ENCODE data around the gene BMP8A. TPM values are rescaled to one million over a fixed set of nuclear protein-coding genes. Genes with fewer than 3 reads are reported as not detected.

BMP8A gene, protein sequence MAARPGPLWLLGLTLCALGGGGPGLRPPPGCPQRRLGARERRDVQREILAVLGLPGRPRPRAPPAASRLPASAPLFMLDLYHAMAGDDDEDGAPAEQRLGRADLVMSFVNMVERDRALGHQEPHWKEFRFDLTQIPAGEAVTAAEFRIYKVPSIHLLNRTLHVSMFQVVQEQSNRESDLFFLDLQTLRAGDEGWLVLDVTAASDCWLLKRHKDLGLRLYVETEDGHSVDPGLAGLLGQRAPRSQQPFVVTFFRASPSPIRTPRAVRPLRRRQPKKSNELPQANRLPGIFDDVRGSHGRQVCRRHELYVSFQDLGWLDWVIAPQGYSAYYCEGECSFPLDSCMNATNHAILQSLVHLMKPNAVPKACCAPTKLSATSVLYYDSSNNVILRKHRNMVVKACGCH
- 0.18 to 0.22 TPM in 2 of 5 replicates, not detected in the others for total RNA-seq (2022; extraction: Qiagen RNA extraction)

DNA sequence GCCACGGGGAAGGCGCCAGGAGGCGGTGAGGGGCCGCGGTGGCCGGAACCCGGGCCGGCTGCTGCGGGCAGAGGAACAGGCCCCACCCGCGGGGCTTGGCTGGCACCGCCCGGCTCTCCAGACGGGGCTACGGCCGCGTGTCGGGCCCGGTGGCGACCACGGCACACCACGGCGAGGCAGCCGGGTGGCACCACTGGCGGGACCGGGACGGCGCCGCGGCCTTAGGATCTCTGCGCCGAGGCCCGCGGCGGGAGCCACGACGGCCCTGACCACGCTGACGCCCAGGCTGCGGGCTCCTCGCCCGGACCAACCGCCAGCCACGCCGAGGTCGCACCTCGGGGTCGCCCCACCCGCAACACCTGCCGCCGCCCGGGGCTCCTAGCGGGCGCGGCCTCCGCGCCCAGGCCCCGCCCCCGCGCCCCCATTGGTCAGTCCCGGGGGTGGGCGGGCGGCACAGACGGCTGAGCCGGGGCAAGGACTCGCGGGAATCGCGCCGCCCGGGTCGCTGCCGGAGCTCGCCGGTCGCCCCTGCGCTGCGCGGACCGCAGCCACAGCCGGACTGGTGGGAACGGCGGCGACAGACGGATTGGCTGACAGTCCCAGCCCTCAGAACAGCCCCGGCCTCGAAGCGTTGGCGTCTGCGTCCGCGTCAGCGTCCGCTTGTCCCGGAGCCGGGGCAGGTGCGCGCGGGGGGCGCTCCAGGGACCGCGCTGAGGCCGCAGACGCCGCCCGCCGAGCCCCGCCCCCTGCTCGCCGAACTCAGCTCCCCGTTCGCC, at the start of gene BMP8A:
Gene BMP8A (plus strand): TSS at position 491 of the 776 bp plus-strand sequence. CDS start 356 bp downstream, outside the sequence.

Other genes with a start within 250 kb of the BMP8A start
- 122 to 154 TPM (median 126 TPM) in 5 replicates for gene PABPC4, start 85.2 kb downstream of the BMP8A start, total RNA-seq (2022; extraction: Qiagen RNA extraction)
- 2.9 to 3.3 TPM (median 3.1 TPM) in 5 replicates for gene HEYL, start 148.0 kb downstream of the BMP8A start, total RNA-seq (2022; extraction: Qiagen RNA extraction)
- not detected in 5 replicates for gene NT5C1A, start 180.5 kb downstream of the BMP8A start, total RNA-seq (2022; extraction: Qiagen RNA extraction)
- gene HPCAL4, start 199.8 kb downstream of the BMP8A start, total RNA-seq (2022; extraction: Qiagen RNA extraction), result 0.21 to 0.30 TPM (median 0.26 TPM) in 5 replicates
- gene PPIE, start 247.2 kb downstream of the BMP8A start, total RNA-seq (2022; extraction: Qiagen RNA extraction), result 39.2 to 42.1 TPM (median 39.4 TPM) in 5 replicates

Measured in A549 treated with Mapracorat at 1 μM for 4 hours (cell line).